Uterus (tissue), 4 donors: ENCODE measurements around the gene FOSL2. TPM values are rescaled to one million over a fixed set of nuclear protein-coding genes. Genes with fewer than 3 reads are reported as not detected.

Source experiments
- DNase-seq, 2 donors: peaks; one replicate each; pipeline ENCODE4 v3.0.0-alpha.2; 2019 to 2020
- H3K27ac ChIP-seq, 2 donors: fragments of 200-600 bp; sonication (generic); 1 replicate in 1 of 2; 2 replicates in 1 of 2; pipeline ENCODE4 v1.5.1; 2016 to 2018
- H3K27me3 ChIP-seq, 2 donors: fragments of 200-600 bp; sonication (generic); one replicate each; pipeline ENCODE4 v1.5.1; 2018 to 2019; ENCODE audit warnings: control low read depth in 1 of 2
- H3K36me3 ChIP-seq, 2 donors: fragments of 200-600 bp; sonication (generic); one replicate each; pipeline ENCODE4 v1.5.1; 2019; ENCODE audit warnings: control low read depth in 1 of 2
- H3K4me1 ChIP-seq, 2 donors: fragments of 200-600 bp; sonication (generic); one replicate each; pipeline ENCODE4 v1.5.1; 2018 to 2019; ENCODE audit warnings: control low read depth in 1 of 2
- H3K4me3 ChIP-seq, 2 donors: fragments of 200-600 bp; sonication (generic); 1 replicate in 1 of 2; 2 replicates in 1 of 2; pipeline ENCODE4 v1.5.1; 2018 to 2019; ENCODE audit warnings: mild to moderate bottlenecking in 1 of 2
- H3K9me3 ChIP-seq, 2 donors: fragments of 200-600 bp; sonication (generic); one replicate each; pipeline ENCODE4 v1.5.1; 2019; ENCODE audit warnings: control low read depth in 1 of 2
- POLR2A ChIP-seq, 2 donors: fragments of 450-650 bp; IDR thresholded peaks; one replicate each; pipeline ENCODE4 v1.6.1; 2016; ENCODE audit warnings: antibody characterized with exemption in 2 of 2, mild to moderate bottlenecking in 1 of 2, moderate library complexity in 1 of 2
- intact Hi-C: fragments of 100-400 bp; cut with DNase I; formaldehyde crosslinking; loops from one replicate; pipeline ENCODE4 v1.15.1; 2023; ENCODE audit warnings: low total_unique reads
- total RNA-seq, 4 donors: library from RNA; depleted of rRNA in 3 of 4; stranded (reverse); fragments of >200 nt in 3 of 4; gene quantifications; one replicate each; pipeline versions ENCODE4 v1.1.0 to v1.2.4, GENCODE V29; 2014 to 2023
- TF ChIP-seq, protein P1 (sequence below), 4 experiments: fragments of 200-600 bp in 2 of 4; fragments of 450-650 bp in 2 of 4; sonication (generic) in 2 of 4; IDR thresholded peaks; one replicate each; pipeline ENCODE4 v1.5.1; 2016 to 2019; ENCODE audit warnings: antibody characterized with exemption in 4 of 4, mild to moderate bottlenecking in 2 of 4, moderate library complexity in 1 of 4
- donor health status: DM: yes; HTN: yes; CAD: no.

The FOSL2 gene
- total RNA-seq, 4 donors from 2014 or later = 39.8 to 134 (median 58.7) TPM

DNA sequence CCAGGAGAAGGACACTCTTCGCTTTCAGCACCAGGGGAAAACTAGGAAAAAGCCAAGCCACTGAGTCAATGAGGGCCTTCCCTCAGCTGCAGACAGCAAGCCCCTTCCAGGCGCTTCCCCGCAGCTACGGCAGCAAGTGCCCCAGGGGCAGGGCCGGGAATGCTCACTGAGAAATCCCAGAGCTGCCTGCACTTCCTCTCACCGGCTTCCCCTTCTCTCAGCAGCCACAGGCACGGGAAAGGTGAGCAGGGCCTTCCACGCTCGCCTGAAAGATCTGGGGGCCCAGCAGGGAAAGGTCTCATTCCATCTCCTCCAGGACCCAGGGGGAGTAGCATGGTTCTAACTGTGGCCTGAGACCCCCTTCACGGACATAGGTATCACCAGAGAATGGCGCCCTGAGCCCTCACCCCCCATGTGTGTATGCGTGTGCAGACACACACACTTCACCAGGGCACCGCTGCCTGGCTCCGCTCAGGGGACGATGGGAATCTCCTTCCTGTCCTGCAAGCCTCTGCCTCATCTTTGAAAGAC lies 29.6 kb upstream of the FOSL2 start:
- Histone ChIP-seq H3K9me3 (no peaks in the 10 kb centered on the region), H3K27ac (no peak overlapping the region), H3K27me3 (no peaks in the 10 kb centered on the region), H3K4me1 (no peaks in the 10 kb centered on the region), H3K36me3 (no peaks in the 10 kb centered on the region), H3K4me3 (no peak overlapping the region)
- intact Hi-C loops = no loop called here
- no peak for DNase-seq
- no peak for TF ChIP-seq POLR2A (IDR thresholded peaks at IDR 0.05)
- TF ChIP-seq, protein P1, sequence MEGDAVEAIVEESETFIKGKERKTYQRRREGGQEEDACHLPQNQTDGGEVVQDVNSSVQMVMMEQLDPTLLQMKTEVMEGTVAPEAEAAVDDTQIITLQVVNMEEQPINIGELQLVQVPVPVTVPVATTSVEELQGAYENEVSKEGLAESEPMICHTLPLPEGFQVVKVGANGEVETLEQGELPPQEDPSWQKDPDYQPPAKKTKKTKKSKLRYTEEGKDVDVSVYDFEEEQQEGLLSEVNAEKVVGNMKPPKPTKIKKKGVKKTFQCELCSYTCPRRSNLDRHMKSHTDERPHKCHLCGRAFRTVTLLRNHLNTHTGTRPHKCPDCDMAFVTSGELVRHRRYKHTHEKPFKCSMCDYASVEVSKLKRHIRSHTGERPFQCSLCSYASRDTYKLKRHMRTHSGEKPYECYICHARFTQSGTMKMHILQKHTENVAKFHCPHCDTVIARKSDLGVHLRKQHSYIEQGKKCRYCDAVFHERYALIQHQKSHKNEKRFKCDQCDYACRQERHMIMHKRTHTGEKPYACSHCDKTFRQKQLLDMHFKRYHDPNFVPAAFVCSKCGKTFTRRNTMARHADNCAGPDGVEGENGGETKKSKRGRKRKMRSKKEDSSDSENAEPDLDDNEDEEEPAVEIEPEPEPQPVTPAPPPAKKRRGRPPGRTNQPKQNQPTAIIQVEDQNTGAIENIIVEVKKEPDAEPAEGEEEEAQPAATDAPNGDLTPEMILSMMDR (IDR thresholded peaks at IDR 0.05) = no peak

DNA sequence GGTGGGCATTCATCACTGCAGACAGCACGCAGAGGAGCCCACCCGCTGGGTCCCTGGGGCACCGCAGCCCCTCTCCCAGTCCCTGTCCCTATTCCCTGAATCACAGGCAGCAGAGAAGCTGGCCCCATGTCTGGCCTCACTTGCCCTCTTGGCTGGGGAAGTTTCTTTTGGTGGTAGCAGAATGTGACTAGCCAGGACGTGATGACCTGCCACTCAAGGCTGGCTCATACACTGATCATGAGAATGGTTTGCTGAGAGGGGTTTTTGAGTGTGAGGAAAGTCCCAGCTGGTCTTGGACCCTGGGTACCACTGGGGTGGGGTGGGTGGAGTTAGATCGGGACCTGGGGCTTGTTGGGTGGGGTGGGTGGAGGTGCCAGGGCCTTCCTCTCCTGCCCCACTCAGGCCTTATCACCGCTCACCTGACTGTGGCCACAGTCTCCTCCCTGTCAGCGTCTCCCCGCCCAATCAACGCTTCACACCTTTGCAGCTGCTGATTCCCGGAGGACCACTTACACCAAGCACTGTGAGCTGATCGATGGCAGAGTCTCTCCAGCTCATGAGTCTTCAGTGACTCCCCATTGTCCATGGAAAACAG lies 28.9 kb upstream of the FOSL2 start:
- no peak overlapping the region for H3K27ac ChIP-seq
- no peaks in the 10 kb centered on the region for H3K4me1 ChIP-seq
- no peak for DNase-seq
- H3K36me3 ChIP-seq = no peaks in the 10 kb centered on the region
- H3K4me3 ChIP-seq = no peak overlapping the region
- intact Hi-C loops = no loop called here
- H3K9me3 ChIP-seq = no peaks in the 10 kb centered on the region
- no peaks in the 10 kb centered on the region for H3K27me3 ChIP-seq
- TF ChIP-seq, protein P1 (IDR thresholded peaks at IDR 0.05) = no peak
- no peak for TF ChIP-seq POLR2A (IDR thresholded peaks at IDR 0.05)

DNA sequence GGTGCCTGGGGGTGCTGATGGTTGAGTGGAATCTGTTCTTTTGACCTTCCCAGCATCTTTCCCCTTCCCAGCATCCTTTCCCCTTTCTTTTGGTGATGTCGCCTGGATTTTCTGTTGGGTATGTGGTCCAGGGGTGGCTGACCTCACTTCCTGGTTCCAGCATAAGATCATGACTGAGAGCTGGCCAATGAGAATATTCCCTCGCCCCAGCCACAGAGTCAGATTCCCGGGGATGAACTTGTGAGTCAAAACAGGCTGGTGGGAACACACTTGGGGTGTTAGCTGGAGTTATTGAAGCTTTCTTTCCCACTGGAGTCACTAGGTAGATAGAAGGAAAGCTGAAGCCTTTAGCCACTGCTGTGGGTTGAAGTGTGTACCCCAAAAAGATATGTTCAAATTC lies 28.0 kb upstream of the FOSL2 start:
- Histone ChIP-seq H3K36me3 (no peaks in the 10 kb centered on the region), H3K27ac (no peak overlapping the region), H3K4me1 (no peaks in the 10 kb centered on the region), H3K4me3 (no peak overlapping the region), H3K9me3 (no peaks in the 10 kb centered on the region), H3K27me3 (no peaks in the 10 kb centered on the region)
- TF ChIP-seq, protein P1 (IDR thresholded peaks at IDR 0.05) = no peak
- intact Hi-C loops = no loop called here
- DNase-seq = no peak

DNA sequence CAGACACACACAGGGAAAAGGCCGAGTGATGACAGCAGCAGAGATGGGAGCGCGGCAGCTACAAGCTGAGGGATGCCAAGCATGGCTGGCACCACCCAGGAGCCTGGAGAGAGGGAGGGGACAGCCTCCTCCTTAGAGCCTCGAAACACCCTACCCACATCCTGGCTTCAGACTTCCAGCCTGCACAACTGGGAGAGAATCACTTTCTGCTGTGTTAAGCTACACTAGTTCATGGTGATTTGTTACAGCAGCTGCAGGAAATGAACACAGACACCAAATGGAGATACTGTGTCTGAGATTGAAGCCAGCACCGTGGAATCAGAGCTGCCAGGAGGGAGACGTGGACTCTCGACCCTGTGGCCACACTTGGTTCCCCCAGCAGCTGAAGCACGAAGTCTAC lies 27.5 kb upstream of the FOSL2 start:
- Histone ChIP-seq H3K4me1 (no peaks in the 10 kb centered on the region), H3K9me3 (no peaks in the 10 kb centered on the region), H3K4me3 (no peak overlapping the region), H3K27me3 (no peaks in the 10 kb centered on the region), H3K27ac (no peak overlapping the region), H3K36me3 (no peaks in the 10 kb centered on the region)
- TF ChIP-seq, protein P1 (IDR thresholded peaks at IDR 0.05) = no peak
- no peak for TF ChIP-seq POLR2A (IDR thresholded peaks at IDR 0.05)
- intact Hi-C loops = no loop called here
- DNase-seq = no peak

DNA sequence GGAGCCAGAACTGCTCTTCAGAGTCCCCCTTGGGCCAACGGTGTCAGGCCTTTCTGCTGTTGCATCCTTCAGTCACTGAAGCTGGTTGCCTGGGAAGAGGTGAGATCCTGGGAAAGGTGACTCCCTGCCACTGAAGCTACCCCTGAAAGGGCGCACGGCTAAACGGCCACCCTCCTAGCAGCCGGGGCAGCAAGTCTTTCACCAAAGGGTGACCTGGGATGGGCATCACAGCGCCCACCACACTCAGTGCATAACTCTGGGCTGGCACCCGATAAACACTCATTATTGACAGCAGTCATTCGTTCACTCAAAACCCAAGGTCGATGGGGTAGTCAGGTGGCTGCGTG lies 26.5 kb upstream of the FOSL2 start:
- H3K27me3 ChIP-seq = no peaks in the 10 kb centered on the region
- H3K36me3 ChIP-seq = no peaks in the 10 kb centered on the region
- no peak overlapping the region for H3K4me3 ChIP-seq
- H3K27ac ChIP-seq = no peak overlapping the region
- H3K4me1 ChIP-seq = no peaks in the 10 kb centered on the region
- intact Hi-C loops = no loop called here
- TF ChIP-seq, protein P1 (IDR thresholded peaks at IDR 0.05) = no peak
- no peak for TF ChIP-seq POLR2A (IDR thresholded peaks at IDR 0.05)
- no peaks in the 10 kb centered on the region for H3K9me3 ChIP-seq
- no peak for DNase-seq
